Measurements from ENCODE around the gene FAM98A. TPM values are rescaled to one million over a fixed set of nuclear protein-coding genes. Genes with fewer than 3 reads are reported as not detected.

The FAM98A gene
- polyA plus RNA-seq, 1 donor from 2014 or later, result 14.5 TPM

DNA sequence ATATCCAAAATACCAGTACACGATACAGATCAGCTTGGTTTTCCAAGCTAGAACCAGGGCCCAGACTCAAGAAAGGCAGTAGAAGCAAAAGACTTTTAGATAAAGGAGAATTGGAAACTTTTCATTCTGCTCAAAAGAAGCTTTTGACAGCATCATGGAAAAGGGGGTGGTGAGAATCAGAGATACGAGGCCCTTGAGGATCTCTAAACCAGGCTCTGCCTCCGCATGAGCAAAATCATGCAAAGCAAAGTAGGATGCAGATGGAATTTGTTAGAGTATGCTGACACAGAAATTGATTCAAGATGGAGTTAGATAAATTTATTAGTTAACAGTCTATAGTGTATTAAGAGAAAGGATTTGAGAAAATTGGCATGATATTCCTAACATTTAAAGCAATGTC is 39.8 kb downstream of the FAM98A start:
- H3K79me2 ChIP-seq (replicated peaks; ENCODE audit: insufficient read depth, low read length), result no peaks in the 10 kb centered on the region
- no peak overlapping the region for H3K4me2 ChIP-seq (ENCODE audit: low read length)
- no peaks in the 10 kb centered on the region for H3K27me3 ChIP-seq (ENCODE audit: insufficient read depth, low read depth, low read length)
- H3K9me2 ChIP-seq (ENCODE audit: insufficient read depth, low read length), result no peaks in the 10 kb centered on the region
- no peak overlapping the region for H3K4me3 ChIP-seq (ENCODE audit: low read length)
- no peak overlapping the region for H3K9ac ChIP-seq (ENCODE audit: low read length)
- no peak for TF ChIP-seq TAF1 (IDR thresholded peaks at IDR 0.05; ENCODE audit: low read depth)
- TF ChIP-seq, protein P1, sequence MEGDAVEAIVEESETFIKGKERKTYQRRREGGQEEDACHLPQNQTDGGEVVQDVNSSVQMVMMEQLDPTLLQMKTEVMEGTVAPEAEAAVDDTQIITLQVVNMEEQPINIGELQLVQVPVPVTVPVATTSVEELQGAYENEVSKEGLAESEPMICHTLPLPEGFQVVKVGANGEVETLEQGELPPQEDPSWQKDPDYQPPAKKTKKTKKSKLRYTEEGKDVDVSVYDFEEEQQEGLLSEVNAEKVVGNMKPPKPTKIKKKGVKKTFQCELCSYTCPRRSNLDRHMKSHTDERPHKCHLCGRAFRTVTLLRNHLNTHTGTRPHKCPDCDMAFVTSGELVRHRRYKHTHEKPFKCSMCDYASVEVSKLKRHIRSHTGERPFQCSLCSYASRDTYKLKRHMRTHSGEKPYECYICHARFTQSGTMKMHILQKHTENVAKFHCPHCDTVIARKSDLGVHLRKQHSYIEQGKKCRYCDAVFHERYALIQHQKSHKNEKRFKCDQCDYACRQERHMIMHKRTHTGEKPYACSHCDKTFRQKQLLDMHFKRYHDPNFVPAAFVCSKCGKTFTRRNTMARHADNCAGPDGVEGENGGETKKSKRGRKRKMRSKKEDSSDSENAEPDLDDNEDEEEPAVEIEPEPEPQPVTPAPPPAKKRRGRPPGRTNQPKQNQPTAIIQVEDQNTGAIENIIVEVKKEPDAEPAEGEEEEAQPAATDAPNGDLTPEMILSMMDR (IDR thresholded peaks at IDR 0.05; ENCODE audit: poor library complexity, severe bottlenecking), result no peak
- no peak for TF ChIP-seq RAD21 (conservative IDR thresholded peaks at IDR 0.05)
- no peak for TF ChIP-seq SMC3 (conservative IDR thresholded peaks at IDR 0.05; ENCODE audit: poor library complexity)
- TF ChIP-seq, protein P2, sequence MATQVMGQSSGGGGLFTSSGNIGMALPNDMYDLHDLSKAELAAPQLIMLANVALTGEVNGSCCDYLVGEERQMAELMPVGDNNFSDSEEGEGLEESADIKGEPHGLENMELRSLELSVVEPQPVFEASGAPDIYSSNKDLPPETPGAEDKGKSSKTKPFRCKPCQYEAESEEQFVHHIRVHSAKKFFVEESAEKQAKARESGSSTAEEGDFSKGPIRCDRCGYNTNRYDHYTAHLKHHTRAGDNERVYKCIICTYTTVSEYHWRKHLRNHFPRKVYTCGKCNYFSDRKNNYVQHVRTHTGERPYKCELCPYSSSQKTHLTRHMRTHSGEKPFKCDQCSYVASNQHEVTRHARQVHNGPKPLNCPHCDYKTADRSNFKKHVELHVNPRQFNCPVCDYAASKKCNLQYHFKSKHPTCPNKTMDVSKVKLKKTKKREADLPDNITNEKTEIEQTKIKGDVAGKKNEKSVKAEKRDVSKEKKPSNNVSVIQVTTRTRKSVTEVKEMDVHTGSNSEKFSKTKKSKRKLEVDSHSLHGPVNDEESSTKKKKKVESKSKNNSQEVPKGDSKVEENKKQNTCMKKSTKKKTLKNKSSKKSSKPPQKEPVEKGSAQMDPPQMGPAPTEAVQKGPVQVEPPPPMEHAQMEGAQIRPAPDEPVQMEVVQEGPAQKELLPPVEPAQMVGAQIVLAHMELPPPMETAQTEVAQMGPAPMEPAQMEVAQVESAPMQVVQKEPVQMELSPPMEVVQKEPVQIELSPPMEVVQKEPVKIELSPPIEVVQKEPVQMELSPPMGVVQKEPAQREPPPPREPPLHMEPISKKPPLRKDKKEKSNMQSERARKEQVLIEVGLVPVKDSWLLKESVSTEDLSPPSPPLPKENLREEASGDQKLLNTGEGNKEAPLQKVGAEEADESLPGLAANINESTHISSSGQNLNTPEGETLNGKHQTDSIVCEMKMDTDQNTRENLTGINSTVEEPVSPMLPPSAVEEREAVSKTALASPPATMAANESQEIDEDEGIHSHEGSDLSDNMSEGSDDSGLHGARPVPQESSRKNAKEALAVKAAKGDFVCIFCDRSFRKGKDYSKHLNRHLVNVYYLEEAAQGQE (IDR thresholded peaks at IDR 0.05; ENCODE audit: borderline replicate concordance), result no peak
- TF ChIP-seq MXI1 (conservative IDR thresholded peaks at IDR 0.05; ENCODE audit: poor library complexity, severe bottlenecking), result no peak
- no peak for TF ChIP-seq EZH2 (IDR thresholded peaks at IDR 0.05; ENCODE audit: borderline replicate concordance, insufficient read depth, low read length, poor library complexity, severe bottlenecking)
- no peak for TF ChIP-seq POLR2AphosphoS5 (IDR thresholded peaks at IDR 0.05)
- no peak for TF ChIP-seq EP300 (conservative IDR thresholded peaks at IDR 0.05; ENCODE audit: poor library complexity, severe bottlenecking)
- no peaks in the 10 kb centered on the region for H4K20me1 ChIP-seq (ENCODE audit: insufficient read depth)
- no peaks in the 10 kb centered on the region for H3F3A ChIP-seq (ENCODE audit: insufficient read depth, low read length, poor library complexity, severe bottlenecking)
- H3K36me3 ChIP-seq (ENCODE audit: insufficient read depth, low read length), result no peaks in the 10 kb centered on the region
- H2AFZ ChIP-seq (ENCODE audit: low read depth, low read length), result no peak overlapping the region
- H3K9me3 ChIP-seq (ENCODE audit: low read length), result no peaks in the 10 kb centered on the region
- no peak overlapping the region for H3K27ac ChIP-seq (ENCODE audit: low read length)

DNA sequence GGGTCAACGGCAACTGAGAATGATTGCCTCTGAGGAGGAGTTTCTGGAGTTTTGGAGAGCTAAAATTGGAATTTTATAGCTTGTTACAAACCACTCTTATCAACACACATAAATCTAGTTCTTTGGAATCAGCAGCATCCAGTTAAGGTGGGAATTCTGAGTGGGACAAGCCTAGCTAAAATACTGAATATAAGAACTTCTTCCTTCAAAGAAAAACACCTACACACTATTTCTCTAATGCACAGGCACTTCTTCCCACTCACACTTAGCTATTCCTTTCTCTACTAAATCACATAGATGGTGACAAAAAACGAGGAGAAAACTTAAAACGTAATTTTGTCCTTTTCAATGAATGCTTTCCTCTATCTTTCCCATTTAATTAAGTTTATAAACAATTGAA is 43.4 kb downstream of the FAM98A start:
- no peak overlapping the region for H2AFZ ChIP-seq (ENCODE audit: low read depth, low read length)
- H4K20me1 ChIP-seq (ENCODE audit: insufficient read depth), result no peaks in the 10 kb centered on the region
- H3F3A ChIP-seq (ENCODE audit: insufficient read depth, low read length, poor library complexity, severe bottlenecking), result no peaks in the 10 kb centered on the region
- no peaks in the 10 kb centered on the region for H3K9me3 ChIP-seq (ENCODE audit: low read length)
- TF ChIP-seq RAD21 (conservative IDR thresholded peaks at IDR 0.05), result no peak
- TF ChIP-seq, protein P1 (IDR thresholded peaks at IDR 0.05; ENCODE audit: poor library complexity, severe bottlenecking), result no peak
- no peaks in the 10 kb centered on the region for H3K27me3 ChIP-seq (ENCODE audit: insufficient read depth, low read depth, low read length)
- no peaks in the 10 kb centered on the region for H3K9me2 ChIP-seq (ENCODE audit: insufficient read depth, low read length)
- no peaks in the 10 kb centered on the region for H3K79me2 ChIP-seq (replicated peaks; ENCODE audit: insufficient read depth, low read length)
- no peak overlapping the region for H3K4me3 ChIP-seq (ENCODE audit: low read length)
- H3K4me2 ChIP-seq (ENCODE audit: low read length), result no peak overlapping the region
- no peak overlapping the region for H3K27ac ChIP-seq (ENCODE audit: low read length)
- no peaks in the 10 kb centered on the region for H3K36me3 ChIP-seq (ENCODE audit: insufficient read depth, low read length)
- no peak overlapping the region for H3K9ac ChIP-seq (ENCODE audit: low read length)
